ENCODE data around the gene PRKCE.

Gene PRKCE

DNA sequence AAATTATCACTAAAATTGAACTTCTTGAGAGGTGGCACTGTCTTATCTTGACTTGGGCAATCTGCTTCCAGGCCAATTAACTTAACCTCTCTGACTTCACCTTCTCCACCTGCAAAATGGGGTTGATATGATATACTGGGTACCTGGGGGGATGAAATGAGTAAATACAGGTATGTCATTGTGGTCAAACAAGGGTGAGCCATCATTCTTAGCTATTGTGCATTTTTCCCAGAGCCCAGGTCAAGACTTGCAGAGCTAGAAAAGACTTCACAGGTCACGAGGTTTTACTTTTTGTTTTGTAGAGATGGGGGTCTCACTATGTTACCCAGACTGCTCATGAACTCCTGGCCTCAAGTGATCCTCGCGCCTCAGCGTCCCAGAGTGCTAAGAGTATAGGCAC, 145.0 kb downstream of the PRKCE start:
- no peak overlapping the region for H3K4me3 ChIP-seq (ENCODE audit: low read length)
- TF ChIP-seq, protein P1, sequence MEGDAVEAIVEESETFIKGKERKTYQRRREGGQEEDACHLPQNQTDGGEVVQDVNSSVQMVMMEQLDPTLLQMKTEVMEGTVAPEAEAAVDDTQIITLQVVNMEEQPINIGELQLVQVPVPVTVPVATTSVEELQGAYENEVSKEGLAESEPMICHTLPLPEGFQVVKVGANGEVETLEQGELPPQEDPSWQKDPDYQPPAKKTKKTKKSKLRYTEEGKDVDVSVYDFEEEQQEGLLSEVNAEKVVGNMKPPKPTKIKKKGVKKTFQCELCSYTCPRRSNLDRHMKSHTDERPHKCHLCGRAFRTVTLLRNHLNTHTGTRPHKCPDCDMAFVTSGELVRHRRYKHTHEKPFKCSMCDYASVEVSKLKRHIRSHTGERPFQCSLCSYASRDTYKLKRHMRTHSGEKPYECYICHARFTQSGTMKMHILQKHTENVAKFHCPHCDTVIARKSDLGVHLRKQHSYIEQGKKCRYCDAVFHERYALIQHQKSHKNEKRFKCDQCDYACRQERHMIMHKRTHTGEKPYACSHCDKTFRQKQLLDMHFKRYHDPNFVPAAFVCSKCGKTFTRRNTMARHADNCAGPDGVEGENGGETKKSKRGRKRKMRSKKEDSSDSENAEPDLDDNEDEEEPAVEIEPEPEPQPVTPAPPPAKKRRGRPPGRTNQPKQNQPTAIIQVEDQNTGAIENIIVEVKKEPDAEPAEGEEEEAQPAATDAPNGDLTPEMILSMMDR (IDR thresholded peaks at IDR 0.05; ENCODE audit: insufficient read depth, low read depth, low read length, missing control alignments): no peak
- peak; percentile 25 for DNase-seq (ENCODE audit: low read depth)

DNA sequence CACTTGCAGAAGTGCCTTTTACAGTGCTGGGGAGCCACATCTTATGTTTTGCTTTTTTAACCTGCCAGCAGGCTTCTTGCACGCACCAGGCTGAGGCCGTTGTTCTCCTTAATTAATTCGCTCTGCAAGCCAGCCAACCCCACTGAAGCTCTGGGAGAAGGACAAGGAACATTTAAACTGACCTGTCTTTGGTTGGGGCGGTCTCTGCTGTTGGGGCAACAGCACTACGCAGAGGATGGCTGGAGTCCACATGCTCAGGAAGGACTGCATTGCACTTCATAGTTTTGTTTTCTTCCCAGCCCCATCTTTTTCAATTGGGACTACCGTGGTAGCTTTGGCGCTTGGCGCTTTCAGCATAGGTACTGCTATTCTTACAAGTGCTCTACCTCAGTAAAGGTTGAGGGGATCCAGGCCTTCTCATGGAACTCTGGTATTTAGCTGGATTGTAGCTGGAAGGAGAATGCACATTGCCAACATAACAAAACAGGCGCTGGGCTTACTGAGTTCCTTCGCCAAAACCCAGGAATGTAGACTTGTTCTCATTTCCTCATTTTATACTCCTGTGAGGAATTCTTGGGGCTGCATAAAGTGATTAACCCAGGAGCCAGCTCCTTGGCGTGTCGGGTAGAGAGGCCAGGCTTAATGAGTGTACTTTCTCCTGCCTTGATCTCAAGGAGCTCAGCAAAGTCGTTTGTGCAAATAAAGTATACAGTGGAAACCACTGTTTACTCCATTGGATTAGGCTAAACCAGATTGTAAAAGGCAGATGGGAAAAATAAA, 146.2 kb downstream of the PRKCE start:
- DNase-seq (ENCODE audit: low read depth): no peak
- no peak overlapping the region for H3K4me3 ChIP-seq (ENCODE audit: low read length)
- TF ChIP-seq, protein P1 (IDR thresholded peaks at IDR 0.05; ENCODE audit: insufficient read depth, low read depth, low read length, missing control alignments): no peak

DNA sequence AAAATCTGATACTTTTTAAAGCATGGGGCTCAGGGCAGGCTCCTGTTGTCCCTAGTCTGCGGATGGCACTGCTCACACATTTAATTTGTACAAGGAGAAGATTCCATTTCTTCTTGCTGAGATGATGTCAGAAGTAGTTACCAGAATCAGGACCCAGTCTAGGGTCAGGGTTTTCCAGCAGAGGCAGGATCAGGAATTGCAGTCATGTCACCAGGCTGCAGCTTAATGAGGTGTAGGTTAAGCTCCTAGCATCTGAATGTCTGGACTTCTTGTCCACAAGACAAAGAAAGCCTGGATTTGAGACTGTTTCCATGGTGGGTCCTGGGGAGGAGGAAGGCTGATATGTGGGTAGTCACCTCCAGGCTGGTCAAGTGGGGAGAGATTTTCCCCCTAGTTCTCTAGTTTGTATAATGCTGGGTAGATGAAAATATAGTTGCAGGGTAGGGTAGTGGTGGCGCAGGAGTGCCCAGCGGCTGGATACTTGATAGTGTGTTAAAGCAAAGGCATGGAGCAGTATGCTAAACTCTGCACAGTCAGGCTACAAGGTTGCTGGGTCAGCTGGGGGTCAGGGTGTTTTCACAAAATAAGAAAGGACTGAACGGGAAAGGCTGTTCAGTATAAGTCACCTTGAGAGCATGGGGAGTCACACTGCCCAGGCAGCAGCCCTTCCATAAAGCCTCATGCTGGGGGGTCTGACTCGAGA, 148.4 kb downstream of the PRKCE start:
- TF ChIP-seq, protein P1 (IDR thresholded peaks at IDR 0.05; ENCODE audit: insufficient read depth, low read depth, low read length, missing control alignments): no peak
- H3K4me3 ChIP-seq (ENCODE audit: low read length): no peak overlapping the region
- DNase-seq (ENCODE audit: low read depth): no peak

DNA sequence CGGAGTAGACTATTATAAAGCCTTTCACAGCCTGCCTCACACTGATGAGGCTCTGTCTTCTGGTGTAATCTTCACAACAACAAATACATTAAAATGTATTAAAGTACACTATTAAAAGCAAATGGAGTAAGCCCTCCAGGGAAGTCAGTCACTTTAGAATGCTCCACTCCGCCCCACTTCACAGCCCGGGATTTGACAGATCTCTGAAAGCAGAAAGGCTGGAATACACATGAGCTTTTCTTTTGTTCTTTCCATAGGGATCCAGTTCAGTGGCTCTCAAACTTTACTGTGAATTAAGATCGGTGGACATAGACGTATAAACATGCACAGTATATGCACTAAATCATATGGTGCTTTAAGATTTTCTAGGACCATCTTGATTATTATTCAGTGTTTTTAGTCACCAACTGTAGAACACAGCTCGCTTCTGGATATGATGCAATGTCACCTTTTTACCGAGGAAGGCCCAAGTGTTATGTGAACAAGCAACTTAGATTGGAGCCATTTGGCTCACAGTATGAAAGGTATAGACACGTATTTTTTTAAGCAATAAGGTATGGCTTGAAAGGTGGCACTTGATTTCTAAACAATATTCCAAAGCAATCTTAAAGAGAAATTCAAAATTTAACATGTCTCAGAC, 151.1 kb downstream of the PRKCE start:
- TF ChIP-seq, protein P1 (IDR thresholded peaks at IDR 0.05; ENCODE audit: insufficient read depth, low read depth, low read length, missing control alignments): no peak
- H3K4me3 ChIP-seq (ENCODE audit: low read length): no peak overlapping the region
- no peak for DNase-seq (ENCODE audit: low read depth)

DNA sequence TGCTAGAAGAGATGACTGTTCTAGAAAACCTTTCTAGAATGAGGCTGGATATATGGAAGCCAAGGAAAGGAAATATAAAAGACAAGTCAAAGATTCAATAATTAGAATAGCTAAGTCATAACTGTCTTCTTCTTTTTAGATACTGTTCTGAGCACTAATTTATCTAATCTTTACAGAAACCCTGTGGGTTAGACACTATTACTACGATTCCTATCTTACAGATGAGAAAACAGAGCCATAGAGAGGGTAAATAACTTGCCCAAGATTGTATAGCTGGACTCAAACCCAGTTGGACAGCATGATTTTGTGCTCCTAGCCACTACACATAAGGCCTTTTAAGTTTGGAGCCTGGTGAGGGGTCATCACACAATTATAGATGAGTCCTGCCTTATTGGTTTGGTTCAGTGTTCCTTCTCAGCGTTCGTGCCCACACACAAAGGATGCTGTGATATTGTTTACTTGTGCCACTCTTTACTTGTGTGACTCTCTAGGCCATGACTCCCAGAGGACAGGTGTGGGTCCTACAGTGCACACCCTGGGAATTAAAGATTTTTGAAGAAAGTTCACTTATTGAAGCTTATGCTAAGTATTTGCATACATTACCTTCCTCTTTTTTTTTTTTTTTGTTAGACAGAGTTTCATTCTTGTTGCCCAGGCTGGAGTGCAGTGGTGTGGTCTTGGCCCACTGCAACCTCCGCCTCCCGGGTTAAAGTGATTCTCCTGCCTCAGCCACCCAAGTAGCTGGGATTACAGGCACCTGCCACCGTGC, 153.7 kb downstream of the PRKCE start:
- DNase-seq (ENCODE audit: low read depth): no peak
- TF ChIP-seq, protein P1 (IDR thresholded peaks at IDR 0.05; ENCODE audit: insufficient read depth, low read depth, low read length, missing control alignments): no peak
- H3K4me3 ChIP-seq (ENCODE audit: low read length): no peak overlapping the region

DNA sequence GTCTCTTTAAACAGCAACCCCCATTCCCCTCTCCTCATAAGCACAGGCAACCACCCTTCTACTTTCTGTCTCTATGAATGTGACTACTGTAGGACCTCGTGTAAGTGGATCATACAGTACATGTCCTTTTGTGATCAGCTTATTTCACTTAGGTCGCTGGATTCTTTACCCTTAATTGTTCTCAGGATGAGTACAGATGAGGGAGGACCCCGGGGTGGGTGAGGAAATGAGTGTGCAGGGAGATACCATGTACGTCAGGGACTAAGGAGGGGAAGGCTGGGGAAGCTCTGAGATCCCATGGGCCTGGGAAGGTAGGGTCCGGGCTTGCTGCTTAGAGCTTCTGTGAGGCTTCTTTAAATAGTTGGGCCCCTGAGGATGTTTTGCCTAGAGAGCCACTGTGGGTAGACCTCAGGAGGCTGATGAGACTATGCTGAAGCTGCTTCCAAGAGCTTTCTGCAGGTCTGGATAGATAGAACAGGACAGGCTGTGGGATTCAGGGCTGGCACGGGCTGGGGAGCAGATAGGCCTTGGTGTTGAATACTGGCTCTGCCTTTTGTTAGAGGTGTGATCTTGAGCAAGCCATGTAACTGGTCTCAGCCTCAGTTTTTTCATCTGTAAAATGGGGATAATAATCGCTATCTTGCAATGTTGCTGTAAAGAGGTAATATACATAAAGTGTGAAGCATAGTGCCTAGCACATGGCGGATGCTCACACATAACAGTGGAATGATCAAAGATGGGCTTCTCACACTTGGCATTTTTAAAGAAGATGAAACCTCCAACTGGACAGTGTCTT, 155.3 kb downstream of the PRKCE start:
- no peak for DNase-seq (ENCODE audit: low read depth)
- TF ChIP-seq, protein P1 (IDR thresholded peaks at IDR 0.05; ENCODE audit: insufficient read depth, low read depth, low read length, missing control alignments): no peak
- H3K4me3 ChIP-seq (ENCODE audit: low read length): no peak overlapping the region
